Gastrocnemius medialis (tissue), 4 donors: ENCODE measurements around the gene TSKS.

Experiments
- POLR2A ChIP-seq, 2 donors: fragments of 450-650 bp; IDR thresholded peaks; one replicate each; pipeline ENCODE4 v1.6.1; 2017; ENCODE audit warnings: antibody characterized with exemption in 2 of 2, mild to moderate bottlenecking in 2 of 2, moderate library complexity in 2 of 2
- TF ChIP-seq, protein P1 (sequence below), 5 experiments: fragments of 450-650 bp in 3 of 5; fragments of 200-600 bp in 2 of 5; sonication (generic) in 2 of 5; IDR thresholded peaks in 4 of 5; conservative IDR thresholded peaks in 1 of 5; 1 replicate in 4 of 5; 2 replicates in 1 of 5; pipeline ENCODE4 v1.5.1; 2016 to 2019; ENCODE audit warnings: antibody characterized with exemption in 5 of 5, mild to moderate bottlenecking in 3 of 5, moderate library complexity in 3 of 5

DNA sequence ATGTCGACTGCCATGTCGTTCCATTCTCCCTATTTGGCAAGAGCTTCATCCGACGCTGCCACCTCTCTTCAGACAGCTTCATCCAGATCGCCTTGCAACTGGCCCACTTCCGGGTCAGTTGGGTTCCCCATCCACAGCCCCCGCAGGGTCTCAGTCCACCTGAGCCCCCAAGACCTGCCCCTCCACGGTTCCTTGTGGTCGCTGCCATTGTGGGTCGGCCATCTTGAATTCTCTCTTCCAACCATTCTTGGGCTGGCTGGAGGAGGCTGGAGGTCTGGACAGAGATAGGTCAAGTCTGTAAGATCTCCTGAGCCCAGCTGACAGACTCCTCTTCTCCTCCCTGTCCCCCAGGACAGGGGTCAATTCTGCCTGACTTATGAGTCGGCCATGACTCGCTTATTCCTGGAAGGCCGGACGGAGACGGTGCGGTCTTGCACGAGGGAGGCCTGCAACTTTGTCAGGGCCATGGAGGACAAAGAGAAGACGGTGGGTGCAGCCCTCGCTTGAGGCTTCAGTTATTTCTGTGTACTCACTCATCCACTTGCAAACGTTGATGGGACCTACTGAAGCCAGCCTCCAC, 52.6 kb downstream of the TSKS start:
- TF ChIP-seq, protein P1, sequence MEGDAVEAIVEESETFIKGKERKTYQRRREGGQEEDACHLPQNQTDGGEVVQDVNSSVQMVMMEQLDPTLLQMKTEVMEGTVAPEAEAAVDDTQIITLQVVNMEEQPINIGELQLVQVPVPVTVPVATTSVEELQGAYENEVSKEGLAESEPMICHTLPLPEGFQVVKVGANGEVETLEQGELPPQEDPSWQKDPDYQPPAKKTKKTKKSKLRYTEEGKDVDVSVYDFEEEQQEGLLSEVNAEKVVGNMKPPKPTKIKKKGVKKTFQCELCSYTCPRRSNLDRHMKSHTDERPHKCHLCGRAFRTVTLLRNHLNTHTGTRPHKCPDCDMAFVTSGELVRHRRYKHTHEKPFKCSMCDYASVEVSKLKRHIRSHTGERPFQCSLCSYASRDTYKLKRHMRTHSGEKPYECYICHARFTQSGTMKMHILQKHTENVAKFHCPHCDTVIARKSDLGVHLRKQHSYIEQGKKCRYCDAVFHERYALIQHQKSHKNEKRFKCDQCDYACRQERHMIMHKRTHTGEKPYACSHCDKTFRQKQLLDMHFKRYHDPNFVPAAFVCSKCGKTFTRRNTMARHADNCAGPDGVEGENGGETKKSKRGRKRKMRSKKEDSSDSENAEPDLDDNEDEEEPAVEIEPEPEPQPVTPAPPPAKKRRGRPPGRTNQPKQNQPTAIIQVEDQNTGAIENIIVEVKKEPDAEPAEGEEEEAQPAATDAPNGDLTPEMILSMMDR (IDR thresholded peaks at IDR 0.05 in 4 of 5, conservative IDR thresholded peaks at IDR 0.05 in 1 of 5): no peak
- no peak for TF ChIP-seq POLR2A (IDR thresholded peaks at IDR 0.05)
